Endothelial cell of umbilical vein (primary cell): Measurements from ENCODE around the gene AHCY. TPM values are rescaled to one million over a fixed set of nuclear protein-coding genes. Genes with fewer than 3 reads are reported as not detected.

Source experiments
- BruUV-seq: library from RNA; stranded (reverse); fragments of 400-500 nt; replicated peaks from 2 replicates; lab custom pipeline; 2021; lab: Mats Ljungman, UMichigan
- CTCF ChIA-PET: fragments of 300-600, 350-600 bp; sonication (Branson Sonifier 250); formaldehyde crosslinking; loops from one replicate; lab custom pipeline; 2021; ENCODE audit warnings: antibody characterized with exemption, inconsistent platforms; lab: Charles Lee
- POLR2A ChIA-PET: fragments of 300-600, 350-600 bp; sonication (Branson Sonifier 250); formaldehyde crosslinking; loops from one replicate; lab custom pipeline; 2021; ENCODE audit warnings: antibody characterized with exemption, inconsistent platforms; lab: Charles Lee
- DNase-seq: peaks from one replicate; pipeline ENCODE4 v3.0.0-alpha.2; 2011; ENCODE audit warnings: low read depth, low spot score
- FAIRE-seq: peaks from 2 replicates; lab custom pipeline; 2011; peaks lifted over from hg19 to GRCh38; lab: Jason Lieb, UNC
- H2AFZ ChIP-seq: 2 replicates; pipeline ENCODE4 v1.6.0; 2012; ENCODE audit warnings: low read depth, low read length, control low read depth, inconsistent platforms
- H3K27ac ChIP-seq: 2 replicates; pipeline ENCODE4 v1.5.1; 2011; ENCODE audit warnings: low read depth, mild to moderate bottlenecking, control low read depth, low read length, moderate library complexity; ENCODE audit not compliant: insufficient read depth
- H3K27me3 ChIP-seq, 2 experiments: 2 replicates each; pipeline versions ENCODE4 v1.6.0 to v1.6.1; 2011; ENCODE audit warnings: low read length in 2 of 2, mixed read lengths in 1 of 2; ENCODE audit not compliant: control insufficient read depth in 2 of 2, insufficient read depth in 2 of 2
- H3K36me3 ChIP-seq, 2 experiments: 2 replicates in 1 of 2; 3 replicates in 1 of 2; pipeline ENCODE4 v1.5.1; 2011; ENCODE audit warnings: low read length in 2 of 2, mild to moderate bottlenecking in 1 of 2, moderate library complexity in 1 of 2; ENCODE audit not compliant: control insufficient read depth in 2 of 2, insufficient read depth in 2 of 2; ENCODE audit errors: extremely low read depth in 1 of 2
- H3K4me1 ChIP-seq: 3 replicates; pipeline ENCODE4 v1.5.1; 2011; ENCODE audit warnings: mild to moderate bottlenecking, low read length; ENCODE audit not compliant: control insufficient read depth, insufficient read depth; ENCODE audit errors: extremely low read depth
- H3K4me2 ChIP-seq: 2 replicates; pipeline ENCODE4 v1.6.1; 2011; ENCODE audit warnings: low read length, control low read depth, mixed read lengths; ENCODE audit not compliant: insufficient read depth
- H3K4me3 ChIP-seq, 3 experiments: fragments of 200-600 bp in 1 of 3; sonication (generic), shearing (Covaris generic) in 1 of 3; replicated peaks in 1 of 3; 2 replicates each; pipeline ENCODE4 v1.5.1; 2011 to 2016; ENCODE audit warnings: control low read depth in 3 of 3, low read length in 3 of 3, mild to moderate bottlenecking in 2 of 3, inconsistent platforms in 1 of 3, low read depth in 1 of 3, moderate library complexity in 1 of 3; ENCODE audit not compliant: insufficient read depth in 1 of 3
- H3K79me2 ChIP-seq: 2 replicates; pipeline ENCODE4 v1.6.0; 2012; ENCODE audit warnings: low read length, inconsistent platforms; ENCODE audit not compliant: control insufficient read depth, insufficient read depth
- H3K9ac ChIP-seq: replicated peaks from 2 replicates; pipeline ENCODE3; 2011; ENCODE audit warnings: low read length, control low read depth; ENCODE audit not compliant: insufficient read depth; ENCODE audit errors: extremely low read depth
- H3K9me1 ChIP-seq: replicated peaks from 3 replicates; pipeline ENCODE4 v1.6.0; 2011; ENCODE audit warnings: mild to moderate bottlenecking, low read length; ENCODE audit not compliant: control insufficient read depth, insufficient read depth; ENCODE audit errors: extremely low read depth
- H3K9me3 ChIP-seq: replicated peaks from 2 replicates; pipeline ENCODE4 v1.5.1; 2012; ENCODE audit warnings: low read length, inconsistent platforms; ENCODE audit not compliant: control insufficient read depth, insufficient read depth
- H4K20me1 ChIP-seq: replicated peaks from 2 replicates; pipeline ENCODE3; 2011; ENCODE audit warnings: mild to moderate bottlenecking, low read length; ENCODE audit not compliant: control insufficient read depth, insufficient read depth; ENCODE audit errors: extremely low read depth
- EZH2 ChIP-seq: IDR thresholded peaks from 2 replicates; pipeline ENCODE4 v1.6.1; 2012; ENCODE audit warnings: borderline replicate concordance, low read depth, mild to moderate bottlenecking, moderate library complexity, low read length, inconsistent platforms; ENCODE audit not compliant: severe bottlenecking
- FOS ChIP-seq: IDR thresholded peaks from 2 replicates; pipeline ENCODE4 v1.6.1; 2011; ENCODE audit warnings: mild to moderate bottlenecking, low read length, moderate library complexity, borderline replicate concordance; ENCODE audit not compliant: insufficient read depth
- GATA2 ChIP-seq: IDR thresholded peaks from 2 replicates; pipeline ENCODE4 v1.7.0; 2011; ENCODE audit warnings: low read depth, mild to moderate bottlenecking, moderate library complexity, mixed read lengths, low read length; ENCODE audit not compliant: insufficient read length, insufficient read depth
- JUN ChIP-seq: IDR thresholded peaks from 2 replicates; pipeline ENCODE4 v1.6.1; 2011; ENCODE audit warnings: borderline replicate concordance, low read depth; ENCODE audit not compliant: insufficient read length, insufficient read depth
- MYC ChIP-seq: IDR thresholded peaks from one replicate; pipeline ENCODE4 v1.6.1; 2011; ENCODE audit warnings: mild to moderate bottlenecking, low read depth, low read length
- POLR2A ChIP-seq: IDR thresholded peaks from 2 replicates; pipeline ENCODE4 v1.6.1; 2012; ENCODE audit warnings: low read depth, mild to moderate bottlenecking, control low read depth, low read length
- POLR2AphosphoS5 ChIP-seq: IDR thresholded peaks from 2 replicates; pipeline ENCODE4 v1.6.1; 2012; ENCODE audit warnings: low read depth, mild to moderate bottlenecking, control low read depth, low read length, moderate library complexity; ENCODE audit not compliant: insufficient read depth
- dilution Hi-C: fragments of 300-500 bp; cut with MboI; formaldehyde crosslinking; loops from one replicate; pipeline ENCODE4 v1.15.0; 2019; ENCODE audit warnings: low sequenced_read_pairs; ENCODE audit not compliant: extremely low pct_ligation_motif_present
- intact Hi-C: fragments of 100-400 bp; cut with micrococcal nuclease; formaldehyde crosslinking; loops from one replicate; pipeline ENCODE4 v1.10.0; 2022
- polyA plus RNA-seq, 4 experiments: library from polyadenylated mRNA; depleted of rRNA in 3 of 4; stranded (reverse) in 3 of 4; unstranded in 1 of 4; fragments of >200 nt; gene quantifications; 2 replicates each; pipeline versions ENCODE4 v1.2.1 to v1.2.3, GENCODE V29; 2011 to 2012; ENCODE audit warnings: missing spikeins in 1 of 4
- total RNA-seq: library from RNA; stranded (reverse); gene quantifications from 2 replicates; pipeline ENCODE4 v1.2.3, GENCODE V29; 2021
- TF ChIP-seq, protein P1 (sequence below): IDR thresholded peaks from 2 replicates; pipeline ENCODE4 v1.6.1; 2011; ENCODE audit not compliant: insufficient read depth, insufficient read length
- TF ChIP-seq, protein P2 (sequence below), 2 donors: IDR thresholded peaks; 1 replicate in 1 of 2; 2 replicates in 1 of 2; pipeline ENCODE4 v1.5.1; 2011; ENCODE audit warnings: low read length in 2 of 2, mild to moderate bottlenecking in 2 of 2, moderate library complexity in 2 of 2, control low read depth in 1 of 2, inconsistent platforms in 1 of 2, low read depth in 1 of 2; ENCODE audit not compliant: insufficient read depth in 1 of 2; ENCODE audit errors: extremely low read depth in 1 of 2

Gene AHCY
- total and polyA plus RNA-seq, 2 donors (not counting 3 experiments of a cell fraction or from before 2014, with no cell fraction given): 94.7 to 168 TPM

DNA sequence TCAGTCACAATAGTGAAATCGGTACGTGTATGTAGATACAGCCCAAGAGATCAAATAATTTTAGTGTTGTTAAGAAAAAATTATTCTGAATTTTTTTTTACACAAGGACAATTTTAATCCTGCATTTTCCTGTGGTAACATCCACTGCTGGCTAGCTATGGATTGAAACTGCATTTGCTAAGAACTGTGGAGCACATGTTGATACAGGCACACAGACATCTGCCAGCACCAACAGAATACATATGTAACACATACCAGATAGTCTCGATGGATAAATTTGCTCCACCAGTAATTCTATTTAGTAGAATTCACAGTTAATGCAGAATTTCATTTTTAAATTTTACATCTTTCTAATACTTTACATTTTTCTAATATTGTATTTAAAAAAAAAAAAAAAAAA, 59.8 kb downstream of the AHCY start:
- H3K4me3 ChIP-seq: no peak overlapping the region
- intact Hi-C loops (no loop called here), dilution Hi-C loops (no loop called here)
- no peaks in the 10 kb centered on the region for H3K36me3 ChIP-seq
- FAIRE-seq (no peak), DNase-seq (no peak)
- CTCF ChIA-PET: interaction anchor here (2.3 kb wide), 1 partner anchor 12 kb away, joined by 9 read pairs; no protein-coding TSS in a partner anchor
- H3K9me1 ChIP-seq: no peaks in the 10 kb centered on the region
- no peaks in the 10 kb centered on the region for H3K79me2 ChIP-seq
- H3K27me3 ChIP-seq: peaks cover 22 to 38% of the 10 kb centered on the region in 2 experiments
- BruUV-seq: no TSS peak
- H3K4me1 ChIP-seq: no peaks in the 10 kb centered on the region
- H3K27ac ChIP-seq: no peak overlapping the region
- POLR2A ChIA-PET: no interaction called here
- no peak overlapping the region for H3K9ac ChIP-seq
- H3K9me3 ChIP-seq: no peaks in the 10 kb centered on the region
- H2AFZ ChIP-seq: no peak overlapping the region
- TF ChIP-seq, protein P1, sequence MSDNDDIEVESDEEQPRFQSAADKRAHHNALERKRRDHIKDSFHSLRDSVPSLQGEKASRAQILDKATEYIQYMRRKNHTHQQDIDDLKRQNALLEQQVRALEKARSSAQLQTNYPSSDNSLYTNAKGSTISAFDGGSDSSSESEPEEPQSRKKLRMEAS: no peak
- no peak for TF ChIP-seq JUN
- no peak for TF ChIP-seq POLR2A
- no peak for TF ChIP-seq POLR2AphosphoS5
- TF ChIP-seq, protein P2, sequence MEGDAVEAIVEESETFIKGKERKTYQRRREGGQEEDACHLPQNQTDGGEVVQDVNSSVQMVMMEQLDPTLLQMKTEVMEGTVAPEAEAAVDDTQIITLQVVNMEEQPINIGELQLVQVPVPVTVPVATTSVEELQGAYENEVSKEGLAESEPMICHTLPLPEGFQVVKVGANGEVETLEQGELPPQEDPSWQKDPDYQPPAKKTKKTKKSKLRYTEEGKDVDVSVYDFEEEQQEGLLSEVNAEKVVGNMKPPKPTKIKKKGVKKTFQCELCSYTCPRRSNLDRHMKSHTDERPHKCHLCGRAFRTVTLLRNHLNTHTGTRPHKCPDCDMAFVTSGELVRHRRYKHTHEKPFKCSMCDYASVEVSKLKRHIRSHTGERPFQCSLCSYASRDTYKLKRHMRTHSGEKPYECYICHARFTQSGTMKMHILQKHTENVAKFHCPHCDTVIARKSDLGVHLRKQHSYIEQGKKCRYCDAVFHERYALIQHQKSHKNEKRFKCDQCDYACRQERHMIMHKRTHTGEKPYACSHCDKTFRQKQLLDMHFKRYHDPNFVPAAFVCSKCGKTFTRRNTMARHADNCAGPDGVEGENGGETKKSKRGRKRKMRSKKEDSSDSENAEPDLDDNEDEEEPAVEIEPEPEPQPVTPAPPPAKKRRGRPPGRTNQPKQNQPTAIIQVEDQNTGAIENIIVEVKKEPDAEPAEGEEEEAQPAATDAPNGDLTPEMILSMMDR (IDR thresholded peaks at IDR 0.05; ENCODE audit: extremely low read depth in 1 of 2, insufficient read depth in 1 of 2, low read depth in 1 of 2, low read length in 2 of 2): no peak
- no peak for TF ChIP-seq GATA2
- no peak for TF ChIP-seq EZH2
- no peak for TF ChIP-seq MYC
- TF ChIP-seq FOS: no peak
- no peak overlapping the region for H3K4me2 ChIP-seq
- H4K20me1 ChIP-seq: no peaks in the 10 kb centered on the region
